ES-I3 (cell line): ENCODE measurements around the gene TBCD.

Experiments
- H3K36me3 ChIP-seq: 2 replicates; pipeline ENCODE4 v1.6.1; 2013; ENCODE audit warnings: mild to moderate bottlenecking, low read length, control low read depth, moderate library complexity; ENCODE audit not compliant: insufficient read depth
- H3K4me1 ChIP-seq: 2 replicates; pipeline ENCODE4 v1.6.1; 2013; ENCODE audit warnings: mild to moderate bottlenecking, control low read depth, low read length; ENCODE audit not compliant: insufficient read depth
- H3K9ac ChIP-seq: 2 replicates; pipeline ENCODE4 v1.6.1; 2013; ENCODE audit warnings: low read depth, mild to moderate bottlenecking, low read length, moderate library complexity
- H3K9me3 ChIP-seq: 2 replicates; pipeline ENCODE4 v1.6.1; 2013; ENCODE audit warnings: mild to moderate bottlenecking, low read length, moderate library complexity; ENCODE audit not compliant: control insufficient read depth, insufficient read depth

The TBCD gene

DNA sequence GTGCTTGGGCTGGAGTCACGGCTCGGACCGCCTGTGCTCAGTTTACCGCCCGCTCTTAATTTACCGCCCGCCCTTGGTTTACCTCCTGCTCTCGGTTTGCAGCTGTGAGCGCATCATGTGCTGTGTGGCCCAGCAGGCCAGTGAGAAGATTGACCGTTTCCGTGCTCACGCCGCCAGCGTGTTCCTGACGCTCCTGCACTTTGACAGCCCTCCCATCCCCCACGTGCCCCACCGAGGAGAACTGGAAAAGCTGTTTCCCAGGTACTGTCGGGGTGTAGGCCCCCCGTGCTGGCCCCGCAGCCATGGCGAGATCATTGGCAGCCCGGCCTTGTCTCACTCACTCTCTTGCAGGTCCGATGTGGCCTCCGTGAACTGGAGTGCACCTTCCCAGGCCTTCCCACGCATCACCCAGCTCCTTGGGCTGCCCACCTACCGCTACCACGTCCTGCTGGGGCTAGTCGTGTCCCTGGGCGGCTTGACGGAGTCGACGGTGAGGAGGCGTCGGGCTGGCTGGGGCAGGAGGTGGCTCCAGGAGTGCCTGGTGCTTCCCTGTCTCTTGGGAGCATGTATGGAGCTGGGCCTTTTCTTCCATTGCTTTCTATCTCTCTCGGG, 177.3 kb downstream of the TBCD start:
- no peak overlapping the region for H3K9ac ChIP-seq
- peaks cover 40% of the 10 kb centered on the region for H3K36me3 ChIP-seq
- H3K4me1 ChIP-seq: no peaks in the 10 kb centered on the region
- H3K9me3 ChIP-seq: no peaks in the 10 kb centered on the region

DNA sequence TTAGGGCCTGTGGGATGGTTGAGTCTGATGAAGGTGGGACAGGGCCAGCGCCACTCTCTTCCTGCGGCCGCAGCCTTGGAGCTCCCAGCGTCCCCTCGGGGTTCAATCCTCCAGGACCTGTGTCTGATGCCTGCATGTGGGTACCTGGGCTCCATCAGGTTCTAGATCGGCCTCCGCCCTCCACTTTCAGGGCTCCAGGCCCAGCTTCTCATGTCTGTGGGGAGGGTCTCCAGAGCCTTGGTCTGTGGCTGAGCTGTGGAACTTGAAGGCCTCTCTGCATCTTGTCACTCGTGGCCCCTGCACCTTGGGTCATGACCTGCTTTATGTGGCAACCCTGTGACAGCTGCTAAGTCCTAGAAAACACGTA, 177.8 kb downstream of the TBCD start:
- peaks cover 39% of the 10 kb centered on the region for H3K36me3 ChIP-seq
- H3K9ac ChIP-seq: no peak overlapping the region
- H3K9me3 ChIP-seq: no peaks in the 10 kb centered on the region
- no peaks in the 10 kb centered on the region for H3K4me1 ChIP-seq

DNA sequence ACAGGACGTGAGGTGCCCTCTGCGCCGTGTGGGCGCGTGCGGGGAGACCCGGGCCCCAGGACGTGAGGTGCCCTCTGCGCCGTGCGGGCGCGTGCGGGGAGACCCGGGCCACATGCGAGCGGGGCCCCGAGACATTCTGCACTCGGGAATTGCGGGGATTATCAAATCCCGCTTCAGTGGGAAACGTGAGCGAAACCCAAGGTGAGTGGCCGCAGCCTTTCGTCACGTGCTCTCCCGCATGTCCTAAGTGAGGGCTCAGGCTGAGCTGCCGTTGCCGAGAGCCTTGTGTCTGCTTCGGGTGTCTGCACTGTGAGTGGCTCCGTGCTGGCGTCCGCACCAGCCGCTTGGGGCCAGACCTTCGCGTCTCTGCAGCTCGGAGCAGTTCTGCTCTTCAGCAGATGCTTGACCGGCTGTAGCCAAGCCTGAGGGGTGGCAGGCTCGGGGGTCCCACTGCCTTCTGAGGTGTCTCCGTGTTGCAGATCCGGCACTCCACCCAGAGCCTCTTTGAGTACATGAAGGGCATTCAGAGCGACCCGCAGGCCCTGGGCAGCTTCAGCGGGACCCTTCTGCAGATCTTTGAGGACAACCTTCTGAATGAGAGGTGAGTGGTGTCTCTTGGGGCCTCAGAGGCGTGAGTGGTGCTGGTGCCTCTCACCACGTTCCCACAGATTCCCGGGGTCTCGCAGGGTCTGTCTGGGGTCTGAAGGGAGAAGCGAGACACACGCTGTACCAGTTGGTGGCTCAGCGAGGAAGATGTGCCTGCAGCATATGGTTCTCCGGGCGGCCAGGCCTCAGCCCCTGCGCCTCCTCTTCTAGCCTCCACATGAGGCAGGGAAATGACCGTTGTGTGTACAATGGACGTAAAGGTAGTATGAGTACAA, 178.4 kb downstream of the TBCD start:
- H3K36me3 ChIP-seq: peaks cover 38% of the 10 kb centered on the region

GRCh38 chr17:82930924-82931698, 179.2 kb downstream of the TBCD start:
- peaks cover 38% of the 10 kb centered on the region for H3K36me3 ChIP-seq
- no peaks in the 10 kb centered on the region for H3K9me3 ChIP-seq
- H3K9ac ChIP-seq: no peak overlapping the region
- H3K4me1 ChIP-seq: no peaks in the 10 kb centered on the region

More for the DNA sequence above, 178.4 kb downstream of the TBCD start:
- no peak overlapping the region for H3K9ac ChIP-seq
- no peaks in the 10 kb centered on the region for H3K9me3 ChIP-seq
- no peaks in the 10 kb centered on the region for H3K4me1 ChIP-seq

DNA sequence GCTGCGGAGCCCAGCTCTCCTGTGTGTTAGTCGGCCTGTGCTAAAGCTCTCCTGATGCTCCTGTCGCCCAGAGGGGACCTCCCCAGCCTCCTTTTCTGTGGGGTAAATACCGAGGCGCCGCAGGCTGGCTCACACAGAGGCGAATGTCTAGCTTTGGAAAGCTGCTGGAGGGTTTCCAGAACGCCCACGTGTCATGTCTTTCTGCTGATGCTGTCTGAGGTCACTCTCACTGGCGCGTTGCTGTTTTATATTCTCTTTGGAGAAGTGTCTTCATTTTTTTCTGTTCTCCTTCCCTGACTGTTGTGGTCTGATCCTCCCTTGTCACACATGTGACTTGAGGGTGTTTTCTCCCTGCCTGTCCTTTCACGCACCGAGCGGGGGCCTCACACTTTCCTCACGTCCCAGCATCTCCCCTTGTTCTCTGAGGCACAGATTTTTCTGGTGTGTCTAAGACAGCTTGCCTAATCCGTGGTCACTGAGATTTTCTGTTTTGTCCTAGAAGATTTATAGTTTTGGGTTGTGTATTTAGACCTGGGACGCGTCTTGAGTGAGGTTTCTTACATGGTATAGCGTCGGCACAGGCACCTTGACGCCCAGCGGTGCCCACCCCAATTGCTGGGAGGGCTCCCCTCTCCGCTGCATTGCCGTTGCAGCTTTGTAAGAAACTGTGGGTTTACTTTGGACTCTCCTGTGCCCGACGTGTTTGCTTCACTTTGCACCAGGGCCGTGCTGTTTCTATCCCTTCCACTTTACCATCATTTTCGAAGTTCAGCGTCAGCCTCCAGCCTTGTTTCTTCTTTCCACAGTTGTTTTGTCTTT, 180.0 kb downstream of the TBCD start:
- Histone ChIP-seq H3K36me3 (peaks cover 35% of the 10 kb centered on the region), H3K9ac (no peak overlapping the region), H3K4me1 (no peaks in the 10 kb centered on the region), H3K9me3 (no peaks in the 10 kb centered on the region)

- H3K9ac ChIP-seq: no peak overlapping the region
- H3K4me1 ChIP-seq: no peaks in the 10 kb centered on the region
These were observed 180.8 kb downstream of the TBCD start for GRCh38 chr17:82932518-82933310.

DNA sequence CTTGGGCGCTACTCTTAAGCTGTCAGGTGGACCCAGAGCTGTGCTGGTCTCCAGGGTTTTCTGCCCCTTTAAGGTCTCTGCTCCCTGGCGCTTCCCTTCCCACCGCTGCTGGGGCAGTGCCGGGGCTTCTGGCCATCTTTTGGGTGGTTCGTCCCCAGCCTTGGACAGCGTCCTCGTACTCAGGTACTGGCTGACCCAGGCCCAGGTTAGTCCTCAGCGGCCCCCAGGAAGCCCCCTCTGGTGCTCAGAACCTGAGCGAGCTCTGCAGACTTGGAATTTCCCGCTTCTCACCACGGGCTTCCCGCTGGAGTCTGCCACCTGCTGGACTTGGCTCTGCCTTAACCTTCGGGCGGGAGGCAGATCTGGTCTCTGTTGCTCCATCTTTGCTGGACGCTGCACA, 182.0 kb downstream of the TBCD start:
- peaks cover 38% of the 10 kb centered on the region for H3K36me3 ChIP-seq
- no peaks in the 10 kb centered on the region for H3K9me3 ChIP-seq
- no peaks in the 10 kb centered on the region for H3K4me1 ChIP-seq
- H3K9ac ChIP-seq: no peak overlapping the region

More at GRCh38 chr17:82932518-82933310, 180.8 kb downstream of the TBCD start:
- peaks cover 36% of the 10 kb centered on the region for H3K36me3 ChIP-seq
- no peaks in the 10 kb centered on the region for H3K9me3 ChIP-seq

DNA sequence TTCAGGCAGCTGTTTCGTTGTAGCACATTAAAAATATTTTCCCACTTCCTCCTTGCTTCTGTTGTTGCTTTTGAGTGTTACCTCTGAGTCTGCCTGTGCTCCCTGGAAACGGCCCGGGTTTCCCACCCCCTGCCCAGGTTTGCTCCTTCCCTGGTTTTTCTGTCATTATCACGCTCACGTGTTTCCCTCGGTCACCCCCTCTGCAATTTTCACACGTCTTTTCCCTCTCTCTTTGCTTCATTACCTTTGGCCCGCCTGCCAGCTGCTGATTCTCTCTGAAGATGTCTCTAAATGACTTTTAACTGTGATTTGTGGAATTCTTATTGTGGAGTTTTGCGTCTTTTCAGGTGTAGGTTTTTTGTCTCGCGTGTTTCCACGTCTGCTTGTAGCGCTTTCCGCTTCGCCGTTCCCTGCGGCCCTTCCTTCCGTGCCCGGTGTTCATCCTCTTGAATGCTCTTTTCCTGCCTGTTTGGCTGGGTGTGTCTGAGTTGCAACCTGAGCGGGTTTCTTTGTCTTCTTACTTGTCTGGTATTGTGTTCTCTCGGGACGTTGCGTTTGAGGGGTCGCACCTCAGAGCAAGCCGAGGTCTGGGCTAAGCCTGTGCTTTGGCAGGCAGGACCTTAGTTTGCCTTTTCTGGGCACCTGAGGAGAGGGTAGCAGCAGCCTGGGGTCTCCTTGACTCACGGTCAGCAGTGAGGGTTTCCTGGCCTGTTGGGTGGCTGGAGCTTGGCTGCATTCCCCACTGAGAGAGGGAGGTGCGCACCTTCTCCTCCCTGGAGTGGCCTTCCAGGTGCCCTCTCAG, 184.3 kb downstream of the TBCD start:
- Histone ChIP-seq H3K9ac (no peak overlapping the region), H3K9me3 (peaks cover 3% of the 10 kb centered on the region), H3K36me3 (peaks cover 46% of the 10 kb centered on the region), H3K4me1 (no peaks in the 10 kb centered on the region)

DNA sequence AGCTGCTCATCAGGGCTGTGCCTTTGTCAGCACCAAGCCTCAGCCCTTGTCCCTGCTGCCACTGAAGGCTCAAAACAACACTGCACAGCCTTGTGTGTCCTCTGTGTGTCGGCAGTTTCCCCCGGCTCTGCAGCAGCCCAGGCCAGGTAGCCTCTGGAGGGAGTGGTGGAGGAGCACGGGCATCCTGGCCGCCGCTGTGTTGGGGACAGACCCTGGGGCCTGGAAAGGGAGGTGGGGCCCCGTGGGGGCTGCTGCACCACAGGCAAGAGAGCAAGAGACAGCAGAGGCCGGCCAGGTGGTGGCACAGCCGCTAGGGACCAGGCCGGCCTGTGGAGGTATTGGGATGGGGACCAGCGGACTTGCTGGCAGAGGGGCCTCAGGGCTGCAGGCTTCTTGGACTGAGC, 184.9 kb downstream of the TBCD start:
- no peaks in the 10 kb centered on the region for H3K4me1 ChIP-seq
- peaks cover 3% of the 10 kb centered on the region for H3K9me3 ChIP-seq
- no peak overlapping the region for H3K9ac ChIP-seq
- H3K36me3 ChIP-seq: peaks cover 50% of the 10 kb centered on the region

DNA sequence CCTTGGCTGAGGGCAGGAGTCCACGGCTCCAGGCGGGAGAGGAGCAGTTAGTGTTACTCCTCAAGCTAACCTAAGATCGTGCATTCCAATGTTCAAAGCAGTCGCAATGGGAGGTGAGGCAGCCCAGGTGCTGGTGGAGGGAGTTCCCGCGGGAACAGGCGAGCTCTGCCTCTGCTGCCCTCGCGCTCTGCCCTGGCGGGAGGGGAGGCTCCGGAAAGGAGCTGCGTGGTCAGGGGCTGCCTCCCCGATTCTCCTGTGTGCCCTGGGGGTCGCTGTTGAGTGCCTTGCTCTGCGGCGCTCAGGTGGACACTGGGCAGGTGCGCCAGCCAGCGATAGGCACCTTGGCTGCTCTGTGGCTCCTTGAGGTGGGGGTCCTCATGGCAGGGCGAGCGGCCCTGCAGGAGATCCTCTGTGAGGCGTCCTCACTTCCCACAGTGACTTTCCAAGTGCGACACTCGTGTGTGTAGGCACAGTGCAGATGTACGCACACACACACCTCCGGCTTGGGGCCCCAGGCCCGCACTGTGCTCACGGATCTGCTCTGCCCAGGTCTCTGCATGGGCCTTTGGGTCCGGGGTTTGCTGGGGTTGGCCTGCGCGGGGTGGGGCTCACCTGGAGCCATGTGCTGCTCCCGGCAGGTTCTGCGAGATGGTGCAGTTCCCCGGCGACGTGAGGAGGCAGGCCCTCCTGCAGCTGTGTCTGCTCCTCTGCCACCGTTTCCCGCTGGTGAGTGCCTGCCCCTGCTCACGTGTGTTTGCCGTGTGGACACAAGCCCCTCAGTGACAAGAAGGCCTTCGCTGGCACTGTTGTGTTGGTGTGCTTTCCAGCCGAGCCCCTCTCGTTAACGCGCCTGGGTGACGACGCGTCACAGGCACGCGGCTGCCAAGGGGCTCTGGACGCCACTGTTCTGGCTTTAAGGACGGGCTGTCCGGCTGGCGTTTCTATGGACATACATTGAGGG, 185.8 kb downstream of the TBCD start:
- H3K9ac ChIP-seq: no peak overlapping the region
- peaks cover 51% of the 10 kb centered on the region for H3K36me3 ChIP-seq
- H3K9me3 ChIP-seq: peaks cover 3% of the 10 kb centered on the region
- H3K4me1 ChIP-seq: no peaks in the 10 kb centered on the region

GRCh38 chr17:82938486-82938872, 186.6 kb downstream of the TBCD start:
- Histone ChIP-seq H3K4me1 (no peaks in the 10 kb centered on the region), H3K9me3 (peaks cover 6% of the 10 kb centered on the region), H3K9ac (no peak overlapping the region), H3K36me3 (peaks cover 56% of the 10 kb centered on the region)
